TTC549 (cell line): ENCODE results near the gene DYNC1LI1.

Experiments
- FAIRE-seq: peaks from 2 replicates; lab custom pipeline; 2012; peaks lifted over from hg19 to GRCh38; lab: Jason Lieb, UNC

DYNC1LI1 gene

DNA sequence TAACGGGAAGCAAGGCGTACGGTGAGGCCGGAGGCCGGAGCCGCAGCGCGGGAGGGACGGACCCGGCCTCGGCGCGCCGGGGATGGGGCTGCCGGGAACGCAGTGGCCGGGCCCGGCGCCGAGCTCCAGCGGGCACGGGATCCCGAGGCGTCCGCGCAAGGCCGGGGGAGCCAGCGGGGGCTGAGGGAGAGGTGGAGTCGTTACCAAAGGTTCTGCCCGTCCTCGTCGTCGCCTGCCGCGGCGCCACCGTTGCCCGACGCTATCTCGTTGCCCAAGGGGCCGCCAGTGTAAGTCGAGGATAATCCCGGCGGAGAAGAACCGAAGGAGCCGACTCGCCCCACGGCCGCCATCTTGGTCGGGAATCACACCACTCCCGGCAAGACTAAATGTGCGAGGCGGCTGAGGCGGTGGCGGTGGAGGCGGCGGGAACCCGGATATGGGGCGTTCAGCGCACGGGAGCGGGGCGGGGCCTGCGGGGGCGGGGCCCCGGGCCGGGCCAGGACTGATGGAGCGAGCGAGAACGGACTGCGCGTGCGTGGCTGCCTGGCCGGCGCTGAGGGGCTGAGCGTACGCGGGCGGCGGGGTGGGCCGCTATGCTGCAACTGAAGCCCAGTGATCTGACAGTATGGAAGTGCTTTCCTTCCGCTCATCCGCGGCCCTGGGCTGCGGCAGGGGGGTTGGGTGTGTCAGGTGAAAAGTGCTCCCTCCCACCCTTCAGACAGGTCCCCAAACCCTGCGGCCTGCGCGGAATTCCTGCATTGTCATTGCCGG is at the start of gene DYNC1LI1:
TSS of gene DYNC1LI1 (minus strand) at position 438 of the 771 bp plus-strand sequence. CDS start at position 350, 88 bp downstream.
- no peak for FAIRE-seq

DNA sequence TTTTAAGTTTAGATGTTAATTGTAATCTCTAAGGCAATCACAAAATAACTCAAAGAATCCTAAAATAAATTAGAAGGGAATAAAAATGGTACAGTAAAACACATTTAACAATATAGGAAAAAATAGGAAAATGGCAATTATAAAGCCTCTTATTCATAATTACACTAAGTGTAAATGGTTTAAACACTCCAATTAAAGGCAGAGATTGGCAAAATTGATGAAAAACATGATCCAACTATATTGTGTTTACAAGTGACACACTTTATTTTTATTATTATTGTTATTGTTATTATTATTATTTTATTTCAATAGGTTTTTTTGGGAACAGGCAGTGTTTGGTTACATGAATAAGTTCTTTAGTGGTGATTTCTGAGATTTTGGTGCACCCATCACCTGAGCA is 48.7 kb upstream of the DYNC1LI1 start:
- no peak for FAIRE-seq

DNA sequence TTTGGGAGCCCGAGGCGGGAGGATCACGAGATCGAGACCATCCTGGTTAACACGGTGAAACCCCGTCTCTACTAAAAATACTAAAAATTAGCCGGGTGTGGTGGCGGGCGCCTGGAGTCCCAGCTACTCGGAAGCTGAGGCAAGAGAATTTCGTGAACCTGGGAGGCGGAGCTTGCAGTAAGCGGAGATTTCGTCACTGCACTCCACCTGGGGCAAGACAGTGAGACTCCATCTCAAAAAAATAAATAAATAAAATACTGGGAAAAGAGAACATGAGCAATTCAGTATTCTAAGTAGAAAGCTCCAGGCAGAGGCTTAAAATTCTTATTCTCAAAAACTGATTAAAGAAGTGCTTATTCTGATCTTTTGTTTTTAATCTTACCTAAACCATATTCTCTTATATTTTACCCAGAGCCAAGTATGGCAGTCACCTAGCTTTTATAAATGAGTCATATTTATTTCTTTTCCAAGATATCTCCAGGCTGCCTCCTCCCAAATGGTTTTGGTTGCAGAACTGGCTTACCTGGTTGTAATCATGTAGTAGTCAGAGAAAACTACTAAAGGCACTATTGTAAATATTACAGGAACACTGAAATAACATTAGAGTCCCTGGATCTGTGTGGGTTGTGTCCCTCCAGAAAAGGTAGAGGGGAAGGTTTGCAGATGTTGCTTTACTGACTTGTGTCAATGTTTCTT is 45.8 kb upstream of the DYNC1LI1 start:
- no peak for FAIRE-seq

DNA sequence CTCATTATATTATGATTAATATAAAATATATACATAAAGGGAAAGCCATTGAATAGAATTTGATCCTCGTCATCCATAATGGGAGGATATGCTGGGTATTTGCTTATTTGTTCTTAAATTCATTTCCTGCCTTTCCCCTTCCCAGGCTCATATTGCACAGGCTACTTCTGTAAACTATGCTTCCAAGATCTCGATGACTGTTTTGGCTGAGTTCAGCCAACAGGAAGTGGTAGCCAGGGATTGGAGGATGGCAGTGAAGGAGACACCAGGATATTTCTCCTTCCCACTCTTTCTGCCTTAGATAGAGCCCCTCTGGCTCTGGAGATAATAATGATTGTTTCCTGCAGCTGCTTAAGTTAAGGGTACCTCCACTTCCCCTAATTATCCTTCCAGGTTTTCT is 44.3 kb upstream of the DYNC1LI1 start:
- FAIRE-seq: no peak

DNA sequence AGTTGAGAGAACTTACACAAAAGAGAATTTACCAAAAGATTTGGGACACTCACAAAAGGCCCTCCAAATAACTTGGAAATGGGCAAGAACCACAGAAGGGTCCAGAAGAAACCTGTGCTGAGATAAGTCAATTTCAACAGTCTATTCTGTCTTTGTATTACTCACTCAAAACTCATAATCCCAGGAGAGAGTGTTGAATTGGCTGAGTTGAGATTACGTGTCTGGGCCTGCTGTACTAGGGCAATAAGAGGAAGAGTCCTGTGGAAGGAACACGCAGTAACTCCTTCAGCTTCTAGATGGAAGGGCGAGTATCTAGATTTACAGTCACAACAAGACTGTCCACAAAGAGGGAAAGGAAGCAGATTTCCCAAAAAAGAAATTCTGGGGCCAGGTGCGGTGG is 42.5 kb upstream of the DYNC1LI1 start:
- FAIRE-seq: no peak

DNA sequence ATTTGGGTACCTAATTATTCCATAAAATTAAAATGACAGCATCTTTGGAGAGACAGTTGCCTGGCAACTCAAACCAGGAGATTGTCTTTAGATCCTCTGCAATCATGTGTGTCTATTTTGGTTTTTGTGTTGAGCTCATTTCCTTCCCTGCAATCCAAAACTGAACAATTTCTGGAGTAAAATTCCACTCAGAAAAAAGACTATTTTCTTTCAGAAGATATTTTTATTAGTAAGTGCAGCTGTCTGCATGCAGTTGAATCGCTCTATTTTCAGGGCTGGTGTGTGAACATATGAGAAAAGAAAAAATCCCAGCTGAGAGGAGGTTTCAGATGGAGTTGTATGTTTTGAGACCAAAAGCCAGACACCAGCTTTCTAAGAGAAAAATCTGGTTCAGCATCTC is 41.9 kb upstream of the DYNC1LI1 start:
- FAIRE-seq: no peak

DNA sequence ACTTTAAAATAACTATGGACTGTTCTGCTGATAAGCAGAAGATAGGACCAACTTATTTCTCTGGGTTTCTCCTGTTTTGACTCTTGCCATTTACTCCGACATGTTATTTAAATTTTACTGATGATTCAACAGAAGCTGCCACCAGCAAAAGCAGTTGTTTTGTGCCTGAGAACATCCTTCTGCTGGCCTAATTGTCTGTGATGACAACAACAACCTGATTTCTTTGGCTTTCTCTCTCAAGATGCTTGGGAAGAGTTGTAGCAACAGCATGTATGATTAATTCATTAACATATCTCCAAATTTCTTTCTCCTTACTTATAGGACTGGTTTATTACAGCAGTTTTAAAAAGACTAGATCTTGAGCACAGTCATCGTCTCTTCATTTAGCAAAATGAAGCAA is 36.9 kb upstream of the DYNC1LI1 start:
- FAIRE-seq: no peak

DNA sequence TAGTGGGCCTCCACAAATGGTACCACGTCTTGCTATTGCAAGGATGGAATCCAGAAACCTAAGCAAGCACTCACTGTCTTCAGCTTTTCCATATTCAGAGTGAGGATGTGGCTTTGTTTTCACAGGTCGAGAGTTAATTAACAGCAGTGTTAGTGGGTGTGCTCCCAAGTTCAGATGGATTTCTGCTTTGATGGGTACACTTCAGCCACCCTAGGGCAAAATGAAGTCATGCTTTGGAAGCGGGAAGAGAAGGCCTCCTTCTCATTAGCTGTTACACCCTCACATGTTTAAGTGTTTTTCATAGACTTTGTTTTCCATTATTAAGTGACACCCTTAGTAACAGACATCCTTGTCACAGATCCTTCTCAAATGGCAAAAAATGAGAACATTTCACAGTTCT is 36.3 kb upstream of the DYNC1LI1 start:
- FAIRE-seq: no peak

DNA sequence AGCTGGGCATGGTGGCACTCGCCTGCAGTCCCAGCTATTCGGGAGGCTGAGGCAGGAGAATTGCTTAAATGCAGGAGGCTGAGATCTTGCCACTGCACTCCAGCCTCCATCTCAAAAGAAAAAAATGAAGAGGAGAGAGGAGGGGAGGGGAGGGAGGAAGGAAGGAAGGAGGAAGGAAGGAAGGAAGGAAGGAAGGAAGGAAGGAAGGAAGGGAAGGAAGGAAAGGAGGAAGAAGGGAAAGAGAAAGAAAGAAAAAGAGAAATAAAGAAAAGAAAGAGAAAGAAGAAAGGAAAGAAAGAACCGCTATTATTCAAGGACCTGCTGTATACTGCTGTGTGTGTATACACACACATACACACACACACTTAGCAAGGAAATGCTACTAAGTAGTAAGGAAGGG is 35.6 kb upstream of the DYNC1LI1 start:
- no peak for FAIRE-seq

DNA sequence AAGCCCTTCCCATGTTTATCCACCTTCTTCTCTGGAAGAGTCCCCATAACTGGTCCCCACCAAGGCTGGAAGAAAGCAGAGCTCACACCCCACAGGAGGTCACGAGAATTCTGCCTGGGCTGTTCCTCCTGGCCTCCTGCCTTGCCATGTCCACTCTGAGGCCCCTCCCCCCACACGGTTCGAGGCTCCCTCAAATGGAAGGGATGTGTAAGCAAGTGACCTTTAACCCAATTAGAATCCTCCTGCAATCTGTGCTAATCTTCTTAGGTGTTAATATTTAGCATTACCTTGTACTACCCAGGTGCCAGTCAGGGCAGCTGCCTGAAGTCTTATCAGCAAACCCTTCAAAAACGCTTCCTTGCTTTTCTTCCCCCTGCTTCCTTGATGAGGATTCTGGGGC is 32.4 kb upstream of the DYNC1LI1 start:
- no peak for FAIRE-seq

DNA sequence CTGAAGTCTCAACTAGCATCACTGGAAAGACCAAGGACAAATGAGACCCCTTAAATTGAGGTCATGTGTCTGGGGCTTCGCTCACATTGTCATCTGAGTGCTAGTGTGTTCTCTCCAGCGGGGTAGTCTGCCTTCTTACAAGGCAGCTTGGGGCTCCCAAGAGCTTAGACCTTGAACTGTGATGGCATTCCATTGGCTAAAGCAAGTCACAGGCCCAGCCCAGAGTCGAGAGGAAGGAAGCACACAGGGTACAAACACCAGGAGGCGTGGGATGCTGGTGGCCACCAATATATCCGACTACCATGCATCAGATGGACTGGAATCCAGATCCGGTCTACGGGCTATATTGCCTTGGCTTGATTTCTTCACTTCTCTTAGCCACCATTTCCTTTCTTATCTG is 31.5 kb upstream of the DYNC1LI1 start:
- FAIRE-seq: no peak

DNA sequence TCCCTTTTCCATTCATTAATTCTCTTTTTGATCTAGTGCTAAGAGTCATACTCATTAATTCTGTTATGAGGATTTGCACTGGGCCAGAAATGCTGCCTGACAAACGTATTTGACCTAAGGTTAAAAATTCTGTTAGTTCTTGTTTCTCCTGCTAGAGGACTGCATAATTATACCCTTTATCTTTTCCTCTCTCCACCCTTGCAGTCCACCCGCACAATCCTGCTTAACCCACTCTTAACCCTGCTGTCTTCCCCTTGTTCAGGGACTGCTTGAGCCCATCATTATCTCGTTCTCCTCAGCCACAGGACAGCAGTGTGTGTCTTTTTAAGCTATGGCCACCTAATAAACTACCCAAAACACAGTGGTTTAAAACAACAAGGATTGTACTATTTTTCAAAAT is 31.1 kb upstream of the DYNC1LI1 start:
- FAIRE-seq: no peak

DNA sequence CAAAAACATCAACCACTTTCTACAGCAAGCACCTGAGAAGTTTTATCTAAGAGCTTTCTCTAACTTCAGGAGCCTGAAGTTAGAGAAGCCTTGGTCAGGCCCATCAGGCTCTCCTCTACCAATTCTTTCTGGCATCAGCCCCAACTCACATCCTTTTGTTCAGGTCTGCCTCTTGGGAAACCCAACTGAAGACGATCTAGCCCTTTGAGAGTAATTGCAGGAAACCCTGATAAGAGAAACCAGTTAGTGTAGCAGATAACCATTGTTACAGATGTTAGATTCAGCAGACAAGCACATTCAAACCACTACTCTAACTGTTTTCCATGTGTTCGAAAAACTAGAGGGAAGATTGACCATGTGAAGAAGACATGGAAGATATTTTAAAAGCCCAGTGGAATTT is 27.0 kb upstream of the DYNC1LI1 start:
- no peak for FAIRE-seq

DNA sequence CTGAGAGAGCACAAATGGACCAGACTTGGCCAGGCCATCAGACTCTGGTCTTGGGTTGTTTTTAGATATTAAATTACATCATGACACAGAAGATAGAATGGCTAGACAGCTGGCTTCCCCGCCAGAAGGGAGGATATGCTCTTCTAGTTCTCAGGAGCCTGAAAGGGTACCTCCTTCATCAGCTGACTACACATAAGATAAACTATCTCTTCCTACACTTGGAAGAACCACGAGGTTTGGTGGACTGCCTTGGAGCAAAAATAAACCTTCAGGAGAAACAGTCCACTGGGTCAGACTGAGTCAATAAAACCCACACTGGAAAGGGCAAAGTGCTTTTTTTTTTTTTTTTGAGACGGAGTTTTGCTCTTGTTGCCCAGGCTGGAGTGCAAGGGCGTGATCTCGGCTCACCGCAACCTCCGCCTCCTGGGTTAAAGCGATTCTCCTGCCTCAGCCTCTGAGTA is 26.3 kb upstream of the DYNC1LI1 start:
- FAIRE-seq: no peak

DNA sequence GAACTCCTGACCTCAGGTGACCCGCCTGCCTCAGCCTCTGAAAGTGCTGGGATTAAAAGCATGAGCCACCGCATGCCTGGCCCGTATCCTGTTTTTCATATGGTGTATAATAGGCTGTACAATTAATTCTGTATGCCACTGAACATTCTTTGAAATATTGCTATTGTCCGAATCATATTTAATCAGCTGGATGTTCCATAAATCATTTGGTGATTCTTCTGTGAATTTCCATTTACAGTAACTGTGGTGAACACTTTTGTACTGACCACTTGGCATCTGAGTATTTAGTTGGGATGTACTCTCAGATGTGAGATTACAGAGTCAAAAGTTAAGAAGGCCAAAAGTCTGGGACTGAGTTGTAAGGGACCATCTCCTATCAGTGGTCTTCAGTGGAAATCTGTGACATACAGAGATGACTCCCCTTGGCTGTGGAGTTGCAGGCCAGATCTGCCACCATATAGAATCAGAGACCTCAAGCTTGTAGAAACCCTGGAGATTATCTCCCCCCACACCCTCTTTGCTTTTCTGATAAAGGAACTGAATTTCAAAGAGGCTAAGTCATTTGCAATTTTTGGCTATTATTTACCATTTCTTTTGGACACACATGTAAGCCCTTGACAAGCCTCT is 25.7 kb upstream of the DYNC1LI1 start:
- FAIRE-seq: no peak

DNA sequence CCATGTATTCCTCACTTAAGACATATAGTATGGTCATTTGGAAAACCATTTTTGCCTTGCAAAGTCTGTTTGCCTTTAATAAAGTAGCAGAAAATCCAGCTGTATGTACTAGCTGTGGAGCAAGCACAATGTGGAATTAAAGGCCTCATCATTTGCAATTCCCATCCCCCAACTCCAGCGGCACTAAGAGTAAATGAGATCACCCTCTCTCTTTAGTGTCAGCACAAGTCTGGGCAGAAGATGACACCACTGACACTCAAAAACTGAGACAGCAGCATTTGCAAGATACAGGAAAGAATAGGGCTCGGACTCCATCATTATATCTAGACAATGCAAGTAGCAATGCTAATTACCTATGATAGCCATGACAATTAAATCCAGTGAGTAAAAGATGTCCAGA is 24.7 kb upstream of the DYNC1LI1 start:
- FAIRE-seq: no peak

DNA sequence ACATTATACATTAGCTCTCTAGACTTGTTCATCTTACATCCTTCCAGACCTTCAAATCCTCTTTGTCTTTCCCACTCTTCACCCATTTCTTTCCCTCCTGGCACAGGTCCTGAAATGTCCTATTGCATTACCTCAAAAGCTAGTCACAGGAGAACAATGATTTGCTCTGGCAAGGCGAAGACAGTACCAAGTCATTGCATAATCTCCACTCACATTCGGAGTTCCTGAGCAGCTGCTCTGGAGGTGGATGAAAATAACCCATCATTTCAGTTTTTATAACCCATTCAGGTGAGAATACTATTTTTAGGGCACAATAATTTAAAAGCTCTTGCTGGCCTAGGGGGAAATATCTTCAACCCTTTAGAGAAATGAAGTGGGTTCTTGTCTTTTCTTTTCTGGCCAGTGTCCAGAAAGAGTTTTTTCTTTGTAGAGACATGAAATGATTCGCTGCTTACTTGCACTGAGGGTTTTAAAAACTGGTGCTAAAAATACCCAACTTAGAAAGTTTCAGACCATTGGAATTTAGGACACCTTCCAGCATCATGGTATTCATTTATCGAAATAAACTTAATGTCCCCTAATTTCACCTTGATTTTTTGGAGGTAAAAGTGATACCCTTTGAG is 23.4 kb upstream of the DYNC1LI1 start:
- FAIRE-seq: no peak

DNA sequence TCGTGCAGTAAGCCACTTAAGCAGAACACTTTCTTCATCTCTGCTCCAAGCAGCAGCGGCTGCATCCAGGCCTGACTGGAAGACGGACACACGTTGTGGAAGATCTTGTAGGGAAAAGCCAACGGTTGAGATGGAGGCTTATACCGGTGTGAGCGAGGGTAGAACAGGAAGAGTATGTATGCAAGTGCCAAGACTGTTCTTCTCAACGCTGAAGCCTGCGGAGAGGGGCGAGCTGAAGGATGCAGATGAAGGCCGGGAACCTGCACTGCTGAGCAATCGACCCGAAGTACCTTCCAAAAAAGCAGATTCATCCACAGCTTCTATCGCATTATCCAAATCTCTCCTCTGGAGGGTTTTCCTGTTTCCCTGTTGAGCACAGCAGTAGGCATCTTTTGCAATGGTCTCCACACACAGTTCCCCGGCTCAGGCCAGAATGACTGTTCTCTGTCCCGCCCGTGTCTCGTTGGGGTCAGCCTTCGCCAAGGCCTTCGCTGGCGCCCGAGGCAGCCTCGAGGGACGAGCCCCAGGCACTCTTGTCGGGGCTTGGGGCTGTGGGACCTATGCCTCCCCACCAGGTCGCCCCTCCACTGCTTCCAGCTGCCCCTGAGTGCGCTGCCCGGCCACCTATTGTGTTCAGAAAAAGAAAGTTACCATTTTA is 22.2 kb upstream of the DYNC1LI1 start:
- no peak for FAIRE-seq

DNA sequence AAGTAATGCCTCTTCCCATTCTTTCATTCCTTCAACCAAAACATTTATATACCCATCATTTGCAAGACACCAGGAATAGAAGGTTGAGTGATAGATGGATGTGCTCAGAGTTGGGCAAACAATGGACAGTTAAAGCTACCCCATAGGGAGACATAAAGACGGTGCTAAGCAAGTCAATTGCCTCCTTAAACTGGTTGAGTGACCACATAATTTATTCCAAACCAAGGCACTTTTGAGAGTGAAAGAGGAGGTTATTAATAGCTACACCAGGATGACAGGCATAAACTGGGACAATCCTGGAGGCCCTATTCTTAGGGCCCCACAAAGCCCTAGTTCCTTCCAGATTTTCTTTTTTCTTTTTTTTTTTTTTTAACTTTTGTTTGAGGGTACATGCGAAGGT is 21.4 kb upstream of the DYNC1LI1 start:
- no peak for FAIRE-seq

DNA sequence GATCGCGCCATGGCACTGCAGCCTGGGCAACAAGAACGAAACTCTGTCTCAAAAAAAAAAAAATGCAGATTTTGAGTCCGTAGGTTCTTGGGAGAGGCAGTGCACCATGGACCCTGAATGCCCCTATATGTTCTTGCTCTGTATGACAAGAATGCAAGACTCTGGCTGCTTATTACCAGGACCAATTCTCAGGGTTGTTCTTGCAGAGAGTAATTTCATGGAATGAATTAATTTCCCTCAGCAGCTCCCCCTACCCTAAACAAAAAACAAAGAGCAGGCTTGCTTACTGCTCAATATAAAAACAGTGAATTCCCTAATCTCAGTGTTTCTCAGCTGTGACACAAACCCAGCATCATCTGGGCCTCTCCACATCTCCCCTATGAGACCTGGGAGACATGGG is 20.5 kb upstream of the DYNC1LI1 start:
- no peak for FAIRE-seq

DNA sequence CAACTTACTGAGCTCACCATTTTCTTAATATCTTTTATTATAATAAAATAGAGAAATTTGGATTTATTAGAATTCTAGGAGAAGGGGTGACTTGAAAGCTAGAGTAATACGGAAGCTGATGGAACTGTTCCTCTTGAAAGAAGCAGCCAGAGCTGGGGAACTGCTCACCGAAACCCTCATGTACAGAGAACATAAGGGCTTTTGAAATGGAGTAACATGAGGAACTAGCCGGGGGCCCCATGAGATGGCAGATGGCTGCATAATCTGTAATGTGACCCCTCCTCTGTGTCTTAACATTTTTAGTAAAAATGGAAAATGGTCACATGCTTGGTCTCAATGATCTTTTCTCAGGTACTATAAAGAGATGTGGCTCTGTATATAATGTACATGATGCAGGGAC is 15.7 kb upstream of the DYNC1LI1 start:
- no peak for FAIRE-seq

DNA sequence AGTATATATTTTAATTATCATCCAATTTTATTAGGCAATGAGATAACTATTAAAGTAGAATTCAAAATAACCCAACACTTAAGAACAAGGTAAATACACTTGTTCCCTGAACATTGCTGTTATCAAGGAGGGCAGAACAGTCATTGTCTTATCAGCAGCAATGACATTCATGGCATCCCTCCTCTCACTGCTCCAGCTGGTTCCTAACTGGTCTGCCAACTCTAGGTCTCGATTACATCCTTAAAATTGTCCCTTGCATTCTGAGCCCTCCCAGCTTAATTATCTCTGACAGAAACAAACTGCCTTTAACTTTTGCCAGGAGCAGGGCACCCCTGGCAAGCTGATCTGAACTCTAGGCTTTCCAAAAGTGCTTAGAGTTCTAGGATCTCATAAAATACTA is 14.0 kb upstream of the DYNC1LI1 start:
- FAIRE-seq: no peak

DNA sequence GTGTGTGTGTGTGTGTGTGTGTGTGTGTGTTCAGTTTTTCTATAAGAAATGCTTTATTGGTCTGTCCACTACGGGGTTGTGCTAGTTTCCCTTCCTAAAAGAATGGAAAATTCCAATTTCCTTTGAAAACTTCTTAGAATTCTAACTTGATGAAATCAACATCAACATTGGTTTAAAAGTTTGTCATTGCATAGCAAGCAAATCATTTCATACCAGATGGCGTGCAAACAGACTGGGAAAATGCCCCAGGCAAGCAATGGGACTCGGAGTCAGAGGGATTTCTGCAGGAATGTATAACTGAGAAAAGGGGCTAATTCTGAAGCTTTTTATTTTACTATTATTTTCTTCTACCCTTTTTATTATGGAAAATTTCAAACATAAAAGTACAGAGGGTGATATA is 13.1 kb upstream of the DYNC1LI1 start:
- FAIRE-seq: no peak
